ENCODE measurements around the gene MFAP3.
"Not testable (repeated sequence)": the region's sequence is repeated elsewhere in the genome, so short reads cannot be mapped to it uniquely, and the experiment has no call there.

Gene MFAP3

DNA sequence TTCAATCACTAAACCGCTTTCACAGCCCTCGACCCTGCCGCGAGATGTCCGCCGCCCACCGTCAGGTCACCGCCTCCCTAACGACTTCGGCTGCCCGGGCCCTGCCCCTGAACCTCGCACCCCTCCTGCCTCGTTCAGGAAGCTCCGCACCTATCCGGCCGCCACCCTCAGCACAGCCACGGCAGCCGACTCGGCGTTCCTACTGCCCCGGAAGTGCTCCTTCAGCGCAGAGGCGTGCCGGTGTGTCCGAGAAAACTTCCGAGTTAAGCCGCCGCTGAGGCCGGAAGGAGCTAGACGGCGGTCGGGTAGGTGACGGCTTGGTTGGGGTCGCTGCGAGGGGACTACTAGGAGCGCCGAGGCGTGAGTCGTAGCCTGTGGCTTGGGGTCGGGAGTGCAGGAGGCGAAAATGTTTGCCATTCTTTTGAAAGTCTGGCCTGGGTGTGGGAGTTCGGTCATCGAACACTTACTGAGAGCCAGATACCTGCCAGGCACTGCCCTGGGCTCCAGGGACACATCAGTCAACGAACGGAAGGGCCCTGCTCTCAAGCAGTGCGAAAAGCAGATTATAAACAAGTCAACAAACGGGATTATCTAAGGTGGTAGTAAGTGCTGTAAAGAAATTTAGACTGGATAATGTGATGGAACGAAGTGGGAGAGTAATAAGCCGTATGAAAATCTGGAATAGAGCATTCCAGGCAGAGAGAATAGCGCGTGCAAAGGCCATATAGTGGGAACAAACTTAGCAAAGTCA, at the start of gene MFAP3, which contains the start of gene FAM114A2:
MFAP3 (plus strand) TSS at position 261 of the 751 bp plus-strand sequence. CDS start 10,756 bp downstream, outside the sequence.
FAM114A2 (minus strand) TSS at position 204 of the 751 bp plus-strand sequence. CDS start 3,957 bp downstream, outside the sequence.
- DNase-seq = peak; percentile 86 to 89

DNA sequence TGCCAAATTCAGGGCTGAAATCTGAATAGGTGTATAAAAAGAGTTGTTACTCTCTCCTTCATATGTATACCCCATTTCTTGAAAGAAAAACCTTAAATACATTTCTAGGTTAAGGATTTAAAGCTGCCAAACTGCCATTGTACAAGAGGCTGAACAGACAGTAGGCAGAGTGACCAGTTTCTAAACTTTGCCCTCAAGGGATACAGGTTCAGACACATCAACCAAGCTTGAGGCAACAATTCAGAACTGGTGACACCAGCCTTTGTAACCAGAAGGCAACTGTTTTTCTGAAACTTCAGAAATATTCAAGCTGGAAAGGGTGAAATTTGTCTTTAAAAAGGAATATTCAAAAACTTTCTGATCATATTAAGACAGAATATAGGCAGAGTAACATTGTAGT, 47.6 kb upstream of the MFAP3 start:
- DNase-seq = no peak

DNA sequence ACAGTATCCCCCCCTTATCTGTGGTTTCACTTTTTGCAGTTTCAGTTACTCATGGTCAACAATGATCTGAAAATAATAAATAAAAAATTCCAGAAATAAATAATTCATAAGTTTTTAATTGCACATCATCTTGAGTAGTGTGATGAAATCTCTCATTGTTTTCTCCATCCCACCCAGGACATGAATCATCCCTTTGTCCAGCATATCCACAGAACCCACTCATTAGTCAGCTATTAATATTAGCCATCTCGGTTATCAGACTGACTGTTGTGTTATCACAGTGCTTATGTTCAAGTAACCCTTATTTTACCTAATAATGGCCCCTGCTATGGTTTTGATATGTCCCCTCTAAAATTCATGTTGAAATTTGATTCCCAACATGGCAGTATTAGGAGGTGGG, 40.8 kb upstream of the MFAP3 start:
- DNase-seq = no peak

DNA sequence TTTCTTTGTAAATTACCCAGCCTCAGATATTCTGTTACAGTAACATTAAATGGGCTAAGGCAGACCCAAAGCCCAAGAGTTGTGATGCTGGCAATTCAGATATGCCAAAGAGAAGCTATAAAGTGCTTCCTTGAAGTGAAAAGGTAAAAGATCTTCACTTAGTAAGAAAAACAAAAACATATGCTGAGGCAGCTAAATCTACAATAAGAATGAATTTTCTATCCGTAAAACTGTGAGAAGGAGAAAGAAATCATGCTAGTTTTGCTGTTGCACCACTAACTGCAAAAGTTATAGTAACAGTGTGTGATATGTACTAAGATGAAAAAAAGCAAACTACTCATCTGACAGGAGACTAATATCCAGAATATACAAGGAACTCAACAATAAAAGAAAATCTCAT, 40.0 kb upstream of the MFAP3 start:
- DNase-seq = no peak

DNA sequence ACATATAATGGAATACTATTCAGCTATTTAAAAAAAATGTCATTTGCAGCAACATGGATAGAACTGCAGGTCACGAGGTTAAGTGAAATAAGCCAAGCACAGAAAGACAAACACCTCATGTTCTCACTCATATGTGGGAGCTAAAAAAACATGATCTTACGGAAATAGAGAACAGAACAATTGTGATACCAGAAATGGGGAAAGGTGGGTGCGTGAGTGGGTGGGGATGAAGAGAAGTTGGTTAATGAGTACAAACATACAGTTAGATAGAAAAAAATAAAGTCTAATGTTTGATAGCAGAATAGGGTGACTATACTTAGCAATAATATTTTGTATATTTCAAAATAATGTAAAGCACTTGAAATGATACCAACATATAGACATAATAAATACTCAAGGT, 38.8 kb upstream of the MFAP3 start:
- no peak for DNase-seq

DNA sequence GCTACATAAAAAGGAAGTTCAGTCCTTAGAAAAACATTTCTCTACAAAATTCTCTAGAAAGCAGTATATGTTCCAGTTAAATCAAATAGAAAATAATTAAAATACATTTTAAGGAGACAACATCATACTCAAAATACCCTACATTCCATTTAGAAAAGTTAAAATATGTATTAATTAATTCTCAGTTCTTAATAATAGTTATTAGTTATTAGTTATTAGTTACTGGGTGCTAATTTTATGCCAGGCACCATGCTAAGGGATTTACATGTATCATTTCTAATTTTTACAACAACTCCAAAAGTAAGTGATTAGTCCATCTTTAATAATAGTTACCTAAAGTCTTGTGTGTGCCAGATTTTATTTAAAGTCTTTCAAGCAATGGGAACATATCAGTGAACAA, 38.1 kb upstream of the MFAP3 start:
- no peak for DNase-seq

DNA sequence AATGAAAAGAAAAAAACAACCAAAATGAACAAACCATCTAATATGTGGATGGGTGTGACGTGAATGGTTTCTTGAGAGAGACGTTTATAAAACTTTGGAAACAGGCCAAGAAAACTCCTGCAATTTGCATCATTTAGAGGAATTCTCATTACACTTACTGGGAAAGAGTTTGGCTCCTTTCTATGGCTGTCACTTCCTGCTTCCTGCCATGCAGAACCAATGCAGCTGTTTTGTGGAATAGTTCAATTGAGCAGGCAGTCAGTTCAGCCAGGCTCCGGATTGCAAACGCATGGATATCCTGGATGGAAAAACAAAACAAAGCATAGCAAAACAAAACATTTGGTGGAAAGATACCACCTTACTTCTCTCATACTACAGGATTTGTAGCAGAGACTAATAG, 36.7 kb upstream of the MFAP3 start:
- no peak for DNase-seq

DNA sequence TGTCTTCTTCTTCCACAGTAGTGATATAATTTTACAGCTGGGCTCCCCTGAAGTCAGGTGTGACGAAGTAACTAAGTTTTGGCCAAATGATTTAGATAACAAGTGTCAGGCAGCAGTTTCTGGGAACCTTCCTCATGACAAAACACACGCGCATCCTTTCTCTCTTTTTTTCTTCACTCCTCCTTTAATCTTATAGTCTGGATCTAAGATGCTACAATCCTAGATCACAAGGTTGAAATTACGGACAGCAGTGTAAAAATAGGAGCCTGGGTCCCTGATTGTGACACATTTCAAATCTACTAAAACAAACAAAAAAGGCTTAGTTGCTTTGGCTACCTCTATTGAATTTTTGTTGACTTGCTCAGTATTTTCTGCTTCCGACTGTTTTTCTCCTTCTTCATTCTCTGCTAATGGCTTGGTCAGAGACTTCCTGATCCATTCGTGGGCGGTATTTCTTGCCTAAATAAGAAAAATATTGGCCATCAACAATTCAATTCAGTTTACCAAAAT, 36.2 kb upstream of the MFAP3 start:
- no peak for DNase-seq

DNA sequence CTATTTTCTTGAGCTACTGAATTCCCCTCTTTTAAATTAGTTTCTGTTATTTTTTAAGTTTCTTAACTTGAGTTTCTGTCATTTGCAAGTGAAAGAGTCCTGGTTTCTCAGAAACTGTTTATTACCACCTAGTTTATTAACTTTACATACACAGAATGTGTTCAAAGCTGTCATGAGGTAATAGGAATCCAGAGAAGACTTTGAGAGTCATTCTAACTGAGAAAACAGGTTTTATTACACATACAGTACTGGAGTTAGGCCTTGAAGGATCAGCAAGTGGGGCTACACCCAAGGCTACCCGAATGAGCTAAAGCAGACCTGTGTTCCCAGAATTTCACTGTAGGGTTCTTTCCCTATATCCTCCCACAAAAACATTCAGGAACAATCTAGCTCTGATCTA, 33.1 kb upstream of the MFAP3 start:
- no peak for DNase-seq

DNA sequence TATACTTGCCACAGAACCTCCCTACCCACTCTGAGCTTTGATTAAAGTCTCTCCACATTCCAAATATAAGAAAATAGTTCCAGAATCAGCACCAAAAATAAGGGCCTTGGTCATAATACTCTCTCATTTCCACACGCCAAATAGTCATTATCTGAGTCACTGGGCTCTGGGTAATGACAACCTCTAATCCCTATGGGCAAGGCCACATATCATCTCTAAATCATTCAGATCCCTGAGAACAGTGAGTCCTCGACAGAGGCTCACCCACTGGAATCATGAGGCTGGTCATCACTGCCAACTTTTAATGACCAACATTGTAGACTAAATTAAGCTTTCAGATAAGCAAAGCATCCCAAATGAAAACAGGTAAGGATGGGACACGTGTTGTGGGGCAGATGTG, 28.1 kb upstream of the MFAP3 start:
- DNase-seq = no peak

DNA sequence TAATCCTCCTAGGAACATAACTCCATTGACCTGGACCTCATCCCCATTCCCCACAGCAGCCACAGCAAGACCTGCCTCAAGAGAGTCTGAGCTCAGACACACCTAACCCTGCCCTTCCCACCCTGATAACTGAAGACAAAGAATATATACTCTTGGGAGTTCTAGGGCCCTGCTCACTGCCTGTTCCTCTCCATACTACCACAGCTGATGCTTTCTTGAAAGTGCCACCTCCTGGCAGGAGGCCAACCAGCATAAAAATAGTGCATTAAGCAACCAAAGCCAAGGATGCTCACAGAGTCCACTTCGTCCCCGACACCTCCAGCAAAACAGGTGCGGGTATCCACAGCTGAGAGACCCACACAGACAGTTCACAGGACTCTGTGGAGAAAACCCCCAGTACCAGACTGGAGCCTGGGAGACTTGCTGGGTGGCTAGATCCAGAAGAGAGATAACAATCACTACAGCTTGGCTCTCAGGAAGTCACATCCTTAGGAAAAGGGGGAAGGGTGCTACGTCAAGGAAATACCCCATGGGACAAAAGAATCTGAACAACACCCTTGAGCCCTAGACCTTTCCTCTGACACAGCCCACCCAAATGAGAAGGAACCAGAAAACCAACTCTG, 23.6 kb upstream of the MFAP3 start:
- DNase-seq = no peak

DNA sequence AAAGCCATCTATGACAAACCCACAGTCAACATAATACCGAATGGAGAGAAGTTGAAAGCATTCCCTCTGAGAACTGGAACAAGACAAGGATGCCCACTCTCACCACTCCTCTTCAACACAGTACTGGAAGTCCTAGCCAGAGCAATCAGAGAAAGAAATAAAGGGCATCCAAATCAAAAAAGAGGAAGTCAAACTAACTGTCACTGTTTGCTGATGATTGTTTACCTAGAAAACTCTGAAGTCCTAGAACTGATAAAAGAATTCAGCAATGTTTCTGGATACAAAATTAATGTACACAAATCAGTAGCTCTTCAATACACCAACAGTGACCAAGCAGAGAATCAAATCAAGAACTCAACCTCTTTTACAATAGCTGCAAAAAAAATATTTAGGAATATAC, 19.8 kb upstream of the MFAP3 start:
- not testable (repeated sequence) for DNase-seq

DNA sequence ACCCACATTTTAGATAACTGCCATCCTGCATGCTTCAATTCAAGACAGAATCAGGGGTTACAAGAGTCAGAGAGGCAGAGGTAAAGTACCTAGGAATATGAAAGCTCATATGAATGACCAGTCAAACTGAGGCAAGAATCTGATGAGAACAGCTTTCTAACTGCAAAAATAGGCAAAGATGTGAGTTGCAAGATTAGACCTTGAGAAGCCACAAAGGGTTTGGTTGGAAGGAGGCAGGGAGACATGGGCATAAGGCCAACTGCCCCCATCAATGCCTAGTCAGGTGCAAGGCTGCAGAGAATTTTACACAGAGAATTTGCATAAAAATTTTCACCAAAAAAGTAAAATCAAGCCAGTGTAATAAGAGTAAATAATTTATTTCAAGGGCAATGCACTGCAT, 12.8 kb upstream of the MFAP3 start:
- no peak for DNase-seq

DNA sequence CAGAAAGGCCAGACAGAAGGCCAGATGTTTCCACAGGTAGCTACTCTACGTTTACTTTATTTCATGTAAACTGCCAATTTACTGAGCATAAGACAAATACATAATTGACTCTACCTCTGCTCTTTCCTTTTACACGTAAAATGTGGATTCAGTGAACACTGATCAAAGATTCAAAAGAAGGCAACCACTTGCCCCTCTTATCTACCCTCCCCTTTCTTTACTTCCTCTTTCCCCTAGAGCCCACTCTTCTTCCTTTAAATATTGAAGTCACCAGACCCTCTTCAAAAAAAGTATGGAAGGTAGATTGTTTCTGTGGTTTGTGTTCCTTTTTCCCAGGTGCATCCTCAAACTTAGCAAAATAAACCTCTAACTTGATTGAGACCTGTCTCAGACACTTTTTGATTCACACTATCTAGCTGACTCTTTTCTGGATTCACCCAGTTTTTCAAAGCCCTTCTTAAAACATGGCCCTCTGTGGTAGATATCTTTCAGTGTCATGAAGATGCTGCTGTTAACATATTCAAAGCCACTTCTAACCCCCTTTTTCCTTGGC, 6.8 kb upstream of the MFAP3 start:
- DNase-seq = no peak

DNA sequence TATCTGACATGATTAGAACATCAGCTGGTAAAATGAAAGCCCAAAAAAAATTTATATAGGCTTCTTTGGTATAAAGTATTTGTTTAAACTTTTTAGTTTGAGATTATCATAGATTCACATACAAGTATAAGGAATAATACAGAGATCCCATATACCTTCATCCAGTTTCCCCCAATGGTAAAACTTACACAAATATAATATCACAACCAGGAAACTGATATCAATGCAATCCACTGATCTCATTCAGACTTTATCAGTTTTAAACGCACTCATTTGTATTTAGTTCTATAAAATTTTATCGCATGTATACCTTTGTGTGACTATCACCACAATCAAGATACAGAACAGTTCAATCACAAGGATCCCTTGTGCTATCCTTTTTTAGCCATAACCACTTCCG, 3.8 kb upstream of the MFAP3 start:
- DNase-seq = no peak

DNA sequence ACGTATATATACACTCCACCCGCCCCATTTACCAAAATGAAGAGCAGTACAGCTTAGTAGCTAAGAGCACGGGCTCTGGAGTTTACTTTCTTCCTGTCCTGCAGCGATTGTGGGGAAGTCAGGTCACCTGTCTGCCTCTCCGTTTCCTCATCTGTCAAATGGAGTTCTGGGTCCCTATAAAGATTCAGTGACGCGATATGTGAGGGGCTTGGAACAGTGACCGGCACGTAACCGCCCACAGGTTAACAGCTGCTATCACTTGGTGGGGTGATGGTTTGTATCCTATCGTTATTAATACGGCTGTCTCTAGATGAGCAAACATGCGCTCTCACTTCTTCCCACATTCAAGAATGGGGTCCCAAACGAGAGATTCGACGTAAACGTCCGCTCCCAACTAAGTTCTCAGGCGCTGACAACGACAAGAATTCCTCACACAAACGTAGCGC, 483 bp upstream of the MFAP3 start:
- DNase-seq = peak; percentile 44 to 68

DNA sequence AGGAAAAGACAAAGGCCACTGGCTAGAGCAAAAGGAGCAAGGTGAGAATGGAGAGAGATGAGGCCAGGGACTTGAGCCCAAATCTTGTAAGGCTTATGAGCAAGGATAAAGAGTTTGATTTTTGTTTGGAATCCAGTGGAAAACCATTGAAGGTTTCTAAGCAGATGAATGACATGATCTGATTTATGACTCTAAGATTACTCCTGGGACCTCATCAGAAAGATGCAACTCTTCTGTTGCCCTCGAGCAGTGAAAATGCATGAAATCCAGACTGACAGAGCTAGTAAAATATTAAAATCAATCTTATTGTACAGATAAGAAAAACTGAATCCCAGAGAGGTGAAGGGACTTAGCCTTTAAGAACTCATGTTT, 677 bp downstream of the MFAP3 start:
- no peak for DNase-seq

DNA sequence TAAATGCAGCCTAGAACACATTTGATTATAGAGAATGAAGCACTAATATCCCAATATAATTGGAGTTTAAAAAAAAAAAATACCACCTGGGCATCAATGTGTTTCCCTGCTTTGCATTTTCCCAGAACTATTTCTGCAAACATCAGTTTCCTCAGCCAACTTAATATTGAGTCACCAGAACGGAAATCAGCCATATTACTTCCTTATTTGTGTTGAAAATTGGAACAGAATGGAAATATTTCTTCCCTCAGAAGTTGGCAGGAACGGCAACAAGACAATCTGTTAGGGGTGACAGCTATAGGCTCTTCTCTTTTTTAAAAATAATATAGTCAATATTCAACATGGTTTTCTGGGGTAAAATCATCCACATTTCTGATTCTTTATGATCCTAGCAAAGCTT, 4.0 kb downstream of the MFAP3 start:
- DNase-seq = no peak

DNA sequence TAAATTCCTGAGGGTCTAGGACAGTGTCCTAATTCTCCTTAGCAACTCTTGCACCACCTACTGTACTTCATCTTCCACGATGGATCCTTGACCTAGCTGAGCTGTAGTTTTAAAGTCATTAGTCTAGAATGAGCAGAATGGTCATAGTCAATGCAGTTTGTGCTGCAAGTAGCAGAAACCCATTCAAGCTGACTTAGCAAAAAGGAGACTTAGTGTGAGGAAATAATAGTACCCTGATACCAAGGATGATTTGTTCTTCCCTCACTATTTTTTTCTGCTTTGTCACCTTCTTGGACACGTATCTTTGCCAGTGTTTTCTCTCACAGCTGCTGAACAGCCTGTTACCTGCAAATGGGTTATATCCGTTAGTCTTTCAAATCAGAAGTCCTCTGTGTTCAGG, 5.3 kb downstream of the MFAP3 start:
- DNase-seq = no peak

DNA sequence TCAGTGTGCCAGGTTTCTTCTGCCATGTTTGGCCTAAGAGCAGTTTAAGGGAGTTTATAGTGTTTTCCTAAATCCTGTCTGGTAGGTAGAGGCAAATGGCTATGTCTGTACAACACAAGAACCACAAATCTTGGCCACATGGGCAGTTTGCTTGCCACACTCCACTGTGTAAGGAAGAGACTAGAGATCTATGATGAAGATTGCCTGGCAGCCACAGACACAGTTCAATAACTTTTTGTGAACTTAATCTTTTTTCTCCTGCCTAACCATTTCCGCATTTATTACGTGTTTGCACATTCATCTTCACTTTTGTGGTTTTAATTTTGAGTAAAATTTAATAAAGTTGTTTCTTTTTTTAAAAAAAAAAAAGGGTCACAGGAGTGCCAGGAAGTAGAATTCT, 5.8 kb downstream of the MFAP3 start:
- DNase-seq = peak in 1 of 2 donors; percentile 19

DNA sequence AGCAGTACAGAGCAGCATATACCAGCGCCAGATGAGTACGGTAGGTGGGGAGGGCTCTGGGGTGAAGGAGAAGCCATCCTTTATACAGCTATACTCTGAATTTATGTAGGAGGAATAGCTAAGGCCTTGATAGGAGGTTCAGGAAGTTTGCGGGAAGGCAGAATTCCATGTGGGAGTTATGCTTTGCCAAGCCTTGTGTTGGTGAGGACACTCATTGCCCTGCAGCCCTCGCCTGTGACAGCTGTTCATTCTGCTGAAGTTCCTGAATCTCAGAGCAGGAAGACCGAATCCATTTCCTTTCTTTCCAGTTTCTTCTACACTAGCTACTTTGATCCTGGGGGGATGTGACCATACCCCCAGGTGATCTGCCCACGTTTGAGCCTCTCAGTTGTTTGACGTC, 7.7 kb downstream of the MFAP3 start:
- no peak for DNase-seq

DNA sequence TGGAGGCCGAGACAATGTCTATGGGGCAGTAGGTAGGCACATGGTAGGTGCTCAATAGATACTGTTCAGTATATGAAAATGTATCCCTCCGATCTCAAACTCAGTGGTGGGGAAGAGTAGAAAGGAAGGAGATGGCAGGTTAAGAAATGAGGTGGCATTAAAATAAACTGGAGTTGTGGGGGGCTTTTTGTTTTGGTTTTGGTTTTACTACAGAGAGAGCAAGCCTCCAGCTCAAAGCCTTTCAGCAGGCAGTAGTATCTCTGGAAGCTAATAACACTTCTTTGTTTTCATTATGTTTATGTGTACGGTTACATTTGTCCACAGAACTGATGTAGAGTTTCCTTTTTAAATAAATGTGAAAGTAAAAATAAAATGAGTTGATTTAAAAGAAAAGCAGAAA, 8.6 kb downstream of the MFAP3 start:
- DNase-seq = no peak

DNA sequence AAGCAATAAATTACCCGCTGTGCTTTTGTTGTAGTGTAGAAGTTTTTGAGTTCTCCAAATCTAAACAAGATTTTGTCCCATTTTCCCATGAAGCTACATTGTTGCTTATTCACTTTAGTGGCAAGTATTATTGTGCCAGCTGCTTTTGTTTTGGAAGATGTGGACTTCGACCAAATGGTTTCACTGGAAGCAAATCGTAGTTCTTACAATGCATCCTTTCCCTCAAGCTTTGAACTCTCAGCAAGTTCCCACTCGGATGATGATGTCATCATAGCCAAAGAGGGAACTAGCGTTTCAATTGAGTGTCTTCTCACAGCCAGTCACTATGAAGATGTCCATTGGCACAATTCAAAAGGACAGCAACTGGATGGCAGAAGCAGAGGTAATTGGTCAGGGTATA, 10.9 kb downstream of the MFAP3 start:
- DNase-seq = no peak

DNA sequence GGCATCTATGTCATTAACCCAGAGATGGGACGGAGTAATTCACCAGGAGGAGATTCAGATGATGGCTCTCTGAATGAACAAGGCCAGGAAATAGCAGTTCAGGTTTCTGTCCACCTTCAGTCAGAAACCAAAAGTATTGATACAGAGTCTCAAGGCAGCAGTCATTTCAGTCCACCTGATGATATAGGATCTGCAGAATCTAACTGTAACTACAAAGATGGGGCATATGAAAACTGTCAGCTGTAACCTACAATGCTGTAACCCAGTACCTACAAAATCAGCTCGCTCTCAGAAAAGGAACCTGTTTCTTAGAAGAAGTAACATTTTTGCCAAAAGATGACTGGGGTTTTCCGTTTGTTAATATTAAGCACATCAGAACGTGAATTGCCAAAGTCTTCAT, 14.7 kb downstream of the MFAP3 start:
- no peak for DNase-seq

Data from CD4-positive, alpha-beta T cell treated with Interferon alpha-2 for 1 hour (primary cell).